K562 (cell line): Measurements from ENCODE around the gene SLC28A3. TPM values are rescaled to one million over a fixed set of nuclear protein-coding genes. Genes with fewer than 3 reads are reported as not detected.

ENCODE experiments used
- ATAC-seq: fragments of 200-7000 bp; cut with Tn5 transposase; 3 replicates; pipeline ENCODE4 v1.9.1; 2020; ENCODE audit warnings: moderate library complexity
- BruUV-seq: library from RNA; stranded (reverse); fragments of 400-500 nt; replicated peaks from 2 replicates; lab custom pipeline; 2021; lab: Mats Ljungman, UMichigan
- CTCF ChIA-PET: fragments of 300-600 bp; formaldehyde crosslinking; extraction: SDS; loops from one replicate; lab custom pipeline; 2021; ENCODE audit warnings: low intra/inter-chr PET ratio; lab: Yijun Ruan, JAX
- POLR2A ChIA-PET: fragments of 300-600, 350-650 bp; sonication (Branson Sonifier 250); formaldehyde crosslinking; extraction: SDS; loops from one replicate; lab custom pipeline; 2021; ENCODE audit warnings: antibody characterized with exemption, inconsistent platforms; lab: Yijun Ruan, JAX
- DNase-seq, 4 experiments: peaks; one replicate each; pipeline versions ENCODE4 v3.0.0 to v3.0.0-alpha.2; 2011 to 2018; ENCODE audit warnings: low spot score in 3 of 4, mixed read lengths in 3 of 4; ENCODE audit errors: extremely low read depth in 1 of 4
- FAIRE-seq: peaks from 2 replicates; lab custom pipeline; 2011; peaks lifted over from hg19 to GRCh38; lab: Jason Lieb, UNC
- H2AFZ ChIP-seq: 2 replicates; pipeline ENCODE4 v1.6.0; 2011; ENCODE audit warnings: low read depth, low read length, control low read depth, inconsistent platforms
- H3K27ac ChIP-seq: fragments of 200-600 bp; 3 replicates; pipeline ENCODE4 v1.8.0; 2011; ENCODE audit warnings: low read depth, mild to moderate bottlenecking, control low read depth, inconsistent platforms, low read length, moderate library complexity, mixed read lengths; ENCODE audit errors: extremely low read depth
- H3K27me3 ChIP-seq, 2 experiments: fragments of 300-600 bp in 1 of 2; 2 replicates in 1 of 2; 3 replicates in 1 of 2; pipeline versions ENCODE4 v1.6.0 to v1.8.0; 2011; ENCODE audit warnings: inconsistent platforms in 2 of 2, low read length in 2 of 2, mild to moderate bottlenecking in 1 of 2, mixed read lengths in 1 of 2, moderate library complexity in 1 of 2; ENCODE audit not compliant: control insufficient read depth in 2 of 2, insufficient read depth in 2 of 2
- H3K36me3 ChIP-seq: fragments of 300-600 bp; 3 replicates; pipeline ENCODE4 v1.8.0; 2011; ENCODE audit warnings: mild to moderate bottlenecking, low read length, inconsistent platforms; ENCODE audit not compliant: control insufficient read depth, insufficient read depth
- H3K4me1 ChIP-seq, 2 experiments: fragments of 200-600 bp in 1 of 2; replicated peaks in 1 of 2; 2 replicates in 1 of 2; 3 replicates in 1 of 2; pipeline versions ENCODE4 v1.5.1 to v1.8.0; 2011; ENCODE audit warnings: inconsistent platforms in 2 of 2, low read length in 2 of 2, mild to moderate bottlenecking in 1 of 2, mixed read lengths in 1 of 2, moderate library complexity in 1 of 2; ENCODE audit not compliant: control insufficient read depth in 2 of 2, insufficient read depth in 2 of 2
- H3K4me2 ChIP-seq: 2 replicates; pipeline ENCODE4 v1.6.1; 2011; ENCODE audit warnings: low read length, control low read depth, inconsistent platforms, mixed read lengths; ENCODE audit not compliant: insufficient read depth
- H3K4me3 ChIP-seq: fragments of 200-600 bp; sonication (generic), shearing (Covaris generic); 2 replicates; pipeline ENCODE4 v1.5.1; 2016; ENCODE audit warnings: control low read depth, inconsistent platforms
- H3K79me2 ChIP-seq: fragments of 200-600 bp; 3 replicates; pipeline ENCODE4 v1.8.0; 2011; ENCODE audit warnings: low read length, inconsistent platforms; ENCODE audit not compliant: control insufficient read depth, insufficient read depth
- H3K9ac ChIP-seq, 2 experiments: 2 replicates each; pipeline versions ENCODE4 v1.6.0 to v1.6.1; 2011; ENCODE audit warnings: low read depth in 2 of 2, low read length in 2 of 2, control low read depth in 1 of 2, inconsistent platforms in 1 of 2, mild to moderate bottlenecking in 1 of 2, mixed read lengths in 1 of 2; ENCODE audit not compliant: insufficient read depth in 1 of 2
- H3K9me1 ChIP-seq: one replicate; pipeline ENCODE4 v1.6.0; 2011; ENCODE audit warnings: inconsistent platforms, mild to moderate bottlenecking, low read length, moderate library complexity; ENCODE audit not compliant: control insufficient read depth, insufficient read depth
- H3K9me3 ChIP-seq: replicated peaks from 2 replicates; pipeline ENCODE4 v1.5.1; 2011; ENCODE audit warnings: low read depth, low read length, inconsistent platforms; ENCODE audit not compliant: control insufficient read depth, insufficient read depth
- H4K20me1 ChIP-seq: replicated peaks from 2 replicates; pipeline ENCODE4 v1.6.1; 2011; ENCODE audit warnings: low read length, inconsistent platforms, mixed read lengths; ENCODE audit not compliant: control insufficient read depth, insufficient read depth
- ATF3 ChIP-seq, 2 experiments: fragments of 450-650 bp in 1 of 2; sonication (generic) in 1 of 2; formaldehyde crosslinking in 1 of 2; IDR thresholded peaks in 1 of 2; conservative IDR thresholded peaks in 1 of 2; 2 replicates each; pipeline versions ENCODE4 v1.6.1 to v1.8.1; 2016 to 2023; ENCODE audit warnings: mild to moderate bottlenecking in 2 of 2, moderate library complexity in 2 of 2, inconsistent platforms in 1 of 2, missing genetic modification reagents in 1 of 2
- BDP1 ChIP-seq: IDR thresholded peaks from 3 replicates; pipeline ENCODE4 v1.6.1; 2011; ENCODE audit not compliant: insufficient read length, insufficient read depth
- CGGBP1 ChIP-seq: fragments of 250-450 bp; sonication (Bioruptor Pico); IDR thresholded peaks from 2 replicates; pipeline ENCODE4 v1.9.0; 2021; ENCODE audit warnings: mild to moderate bottlenecking
- CHCHD3 ChIP-seq: fragments of 250-450 bp; sonication (Bioruptor Pico); IDR thresholded peaks from 2 replicates; pipeline ENCODE4 v2.1.2; 2022; ENCODE audit warnings: mild to moderate bottlenecking
- CREB3 ChIP-seq: fragments of 450-650 bp; conservative IDR thresholded peaks from 2 replicates; pipeline ENCODE4 v1.6.1; 2016; ENCODE audit warnings: missing genetic modification characterization, low read depth, mild to moderate bottlenecking, missing compliant biosample characterization, moderate library complexity
- HMBOX1 ChIP-seq: sonication (generic); IDR thresholded peaks from 2 replicates; pipeline ENCODE4 v1.6.1; 2016
- POLR2AphosphoS5 ChIP-seq: IDR thresholded peaks from 2 replicates; pipeline ENCODE4 v1.6.1; 2011; ENCODE audit warnings: mild to moderate bottlenecking, low read depth, low read length, moderate library complexity; ENCODE audit not compliant: control insufficient read depth, insufficient read depth
- POLR3G ChIP-seq: IDR thresholded peaks from 2 replicates; pipeline ENCODE4 v1.6.1; 2011; ENCODE audit not compliant: insufficient read length, insufficient replicate concordance; ENCODE audit errors: extremely low read depth
- RFX7 ChIP-seq: fragments of 250-450 bp; sonication (Bioruptor Pico); IDR thresholded peaks from 2 replicates; pipeline ENCODE4 v1.5.1; 2021; ENCODE audit warnings: mild to moderate bottlenecking
- SIRT6 ChIP-seq: IDR thresholded peaks from one replicate; pipeline ENCODE4 v1.6.1; 2012; ENCODE audit warnings: low read depth, mild to moderate bottlenecking, control low read depth, inconsistent platforms, low read length, moderate library complexity
- STAT5B ChIP-seq: fragments of 250-450 bp; sonication (Bioruptor Pico); IDR thresholded peaks from 2 replicates; pipeline ENCODE4 v1.8.0; 2021; ENCODE audit warnings: mild to moderate bottlenecking, inconsistent platforms
- XRCC5 ChIP-seq: fragments of 200-400 bp; formaldehyde crosslinking; IDR thresholded peaks from 2 replicates; pipeline ENCODE4 v1.6.1; 2017; ENCODE audit warnings: low read depth, mild to moderate bottlenecking, low read length
- ZBTB43 ChIP-seq: sonication (generic); formaldehyde crosslinking; IDR thresholded peaks from 2 replicates; pipeline ENCODE4 v1.8.0; 2023; ENCODE audit warnings: mild to moderate bottlenecking, missing genetic modification reagents
- ZNF184 ChIP-seq: sonication (generic); formaldehyde crosslinking; IDR thresholded peaks from 2 replicates; pipeline ENCODE4 v1.5.0; 2020; ENCODE audit warnings: missing genetic modification reagents
- ZNF79 ChIP-seq: fragments of 250-450 bp; sonication (Bioruptor Pico); IDR thresholded peaks from 2 replicates; pipeline ENCODE4 v1.4.0; 2020; ENCODE audit warnings: low read depth, mild to moderate bottlenecking, moderate library complexity
- WGBS: fragments of 100-300 bp; shearing (Covaris generic); methylation state at CpG from one replicate; pipeline ENCODE4 v1.1.6; 2016; ENCODE audit warnings: low coverage, mixed read lengths; ENCODE audit not compliant: insufficient coverage; ENCODE audit errors: missing lambda C conversion rate; 5-methylcytosine and 5-hydroxymethylcytosine counted together
- in situ Hi-C: fragments of 300-500 bp; cut with MboI; formaldehyde crosslinking; loops from 4 replicates; pipeline ENCODE4 v1.15.0; 2018; ENCODE audit warnings: inconsistent platforms, mixed read lengths
- intact Hi-C: fragments of 100-400 bp; cut with micrococcal nuclease; formaldehyde crosslinking; loops from 2 replicates; pipeline ENCODE4 v1.14.2; 2022
- polyA plus RNA-seq, 8 experiments: library from polyadenylated mRNA; depleted of rRNA in 4 of 8; stranded (reverse) in 5 of 8; unstranded in 3 of 8; fragments of >200 nt; fragmentation: Nextera tagmentation in 2 of 8; fragmentation: Illumina TruSeq in 1 of 8; extraction: Ambion mirVana in 2 of 8; extraction: Trizol in 1 of 8; gene quantifications; 2 replicates each; pipeline versions ENCODE4 v1.2.1 to v1.2.3, GENCODE V29; 2011 to 2014; ENCODE audit warnings: inconsistent platforms in 1 of 8, missing spikeins in 1 of 8
- total RNA-seq, 7 experiments: library from RNA; depleted of rRNA in 6 of 7; stranded (reverse); fragments of >200 nt in 6 of 7; fragmentation: Illumina TruSeq in 2 of 7; extraction: Trizol in 2 of 7; gene quantifications; 2 replicates each; pipeline versions ENCODE4 v1.2.1 to v1.2.3, GENCODE V29; 2011 to 2021; ENCODE audit warnings: low replicate concordance in 1 of 7

Gene SLC28A3
- total and polyA plus RNA-seq, 9 of the 15 experiments (the other 6 are each of a cell fraction or from before 2014, with no cell fraction given), result not detected

- Histone ChIP-seq H3K9me3 (no peaks in the 10 kb centered on the region), H4K20me1 (no peaks in the 10 kb centered on the region), H2AFZ (no peak overlapping the region), H3K4me2 (no peak overlapping the region), H3K4me3 (no peak overlapping the region), H3K27ac (no peak overlapping the region), H3K4me1 (no peaks in the 10 kb centered on the region), H3K36me3 (no peaks in the 10 kb centered on the region), H3K9me1 (no peaks in the 10 kb centered on the region), H3K9ac (no peak overlapping the region)
- intact Hi-C loops, result no loop called here
- FAIRE-seq (no peak), DNase-seq (no peak)
- BruUV-seq, result no TSS peak
- 0% methylated on average over 2 of the region's 3 CpGs for WGBS
- CTCF ChIA-PET, result no interaction called here
- TF ChIP-seq CREB3 (tag) (no peak), POLR2AphosphoS5 (no peak), POLR3G (no peak), ZBTB43 (CRISPR knock-in tag) (no peak), CGGBP1 (CRISPR knock-in tag) (no peak), XRCC5 (no peak), STAT5B (no peak), ZNF184 (no peak), BDP1 (no peak), ZNF79 (CRISPR knock-in tag) (no peak), CHCHD3 (CRISPR knock-in tag) (no peak), SIRT6 (no peak), HMBOX1 (no peak), ATF3 (IDR thresholded peaks at IDR 0.05) (no peak), ATF3 (CRISPR knock-in tag; conservative IDR thresholded peaks at IDR 0.05) (no peak), RFX7 (CRISPR knock-in tag) (no peak)
- TF ChIP-seq, all 486 proteins: peak for 0
- POLR2A ChIA-PET, result no interaction called here
- in situ Hi-C loops, result no loop called here
- no peak for ATAC-seq
- no peaks in the 10 kb centered on the region for H3K79me2 ChIP-seq
- H3K27me3 ChIP-seq, result no peaks in the 10 kb centered on the region
These were observed 13.4 kb downstream of the SLC28A3 start for GRCh38 chr9:84327184-84327583.
